Mucosa of rectum (tissue), 2 donors: ENCODE results near the gene EGF.

Source experiments
- H3K27ac ChIP-seq, 2 donors: one replicate each; pipeline ENCODE4 v1.7.0; 2013; ENCODE audit warnings: inconsistent platforms in 2 of 2, low read depth in 2 of 2, low read length in 2 of 2
- H3K27me3 ChIP-seq, 2 donors: one replicate each; pipeline ENCODE4 v1.7.0; 2013; ENCODE audit warnings: low read length in 2 of 2; ENCODE audit not compliant: control insufficient read depth in 2 of 2, insufficient read depth in 2 of 2
- H3K36me3 ChIP-seq, 2 donors: one replicate each; pipeline ENCODE4 v1.7.0; 2013; ENCODE audit warnings: low read length in 2 of 2; ENCODE audit not compliant: control insufficient read depth in 2 of 2, insufficient read depth in 2 of 2
- H3K4me1 ChIP-seq, 2 donors: one replicate each; pipeline ENCODE4 v1.7.0; 2013; ENCODE audit warnings: low read length in 2 of 2, mild to moderate bottlenecking in 1 of 2; ENCODE audit not compliant: control insufficient read depth in 2 of 2, insufficient read depth in 2 of 2
- H3K4me3 ChIP-seq, 2 donors: one replicate each; pipeline ENCODE4 v1.7.0; 2013; ENCODE audit warnings: low read length in 2 of 2
- H3K9ac ChIP-seq, 2 donors: one replicate each; pipeline ENCODE4 v1.7.0; 2013; ENCODE audit warnings: low read length in 2 of 2, low read depth in 1 of 2, mild to moderate bottlenecking in 1 of 2
- H3K9me3 ChIP-seq, 2 donors: one replicate each; pipeline ENCODE4 v1.7.0; 2013; ENCODE audit warnings: low read length in 2 of 2; ENCODE audit not compliant: control insufficient read depth in 2 of 2
- donor health status: healthy.
- donor health status: Normal muscosa, but diverticular disease.

The EGF gene

GRCh38 chr4:110003401-110004187 lies 90.9 kb downstream of the EGF start:
- Histone ChIP-seq H3K27me3 (no peaks in the 10 kb centered on the region), H3K9ac (no peak overlapping the region), H3K4me3 (no peak overlapping the region), H3K36me3 (no peaks in the 10 kb centered on the region), H3K27ac (no peak overlapping the region), H3K9me3 (no peaks in the 10 kb centered on the region), H3K4me1 (peaks cover 3 to 8% of the 10 kb centered on the region in 2 donors)

- H3K4me3 ChIP-seq: no peak overlapping the region
- H3K36me3 ChIP-seq: no peaks in the 10 kb centered on the region
- peaks cover 0 to 1% of the 10 kb centered on the region in 2 donors for H3K4me1 ChIP-seq
- no peaks in the 10 kb centered on the region for H3K27me3 ChIP-seq
- no peak overlapping the region for H3K9ac ChIP-seq
- no peaks in the 10 kb centered on the region for H3K9me3 ChIP-seq
- no peak overlapping the region for H3K27ac ChIP-seq
Observed at GRCh38 chr4:110004556-110004955, 91.9 kb downstream of the EGF start.

GRCh38 chr4:110005461-110006056 lies 92.9 kb downstream of the EGF start:
- Histone ChIP-seq H3K4me1 (no peaks in the 10 kb centered on the region), H3K27ac (no peak overlapping the region), H3K27me3 (no peaks in the 10 kb centered on the region), H3K9ac (no peak overlapping the region), H3K4me3 (no peak overlapping the region), H3K9me3 (no peaks in the 10 kb centered on the region), H3K36me3 (no peaks in the 10 kb centered on the region)

- Histone ChIP-seq H3K27me3 (no peaks in the 10 kb centered on the region), H3K36me3 (no peaks in the 10 kb centered on the region), H3K27ac (no peak overlapping the region), H3K4me1 (no peaks in the 10 kb centered on the region), H3K9ac (no peak overlapping the region), H3K4me3 (no peak overlapping the region), H3K9me3 (no peaks in the 10 kb centered on the region)
Observed at GRCh38 chr4:110007217-110007616, 94.5 kb downstream of the EGF start.

- Histone ChIP-seq H3K9ac (no peak overlapping the region), H3K9me3 (no peaks in the 10 kb centered on the region), H3K4me1 (no peaks in the 10 kb centered on the region), H3K27me3 (no peaks in the 10 kb centered on the region), H3K4me3 (no peak overlapping the region), H3K27ac (no peak overlapping the region), H3K36me3 (no peaks in the 10 kb centered on the region)
Observed at GRCh38 chr4:110008540-110008939, 95.9 kb downstream of the EGF start.

GRCh38 chr4:110009550-110009949 lies 96.9 kb downstream of the EGF start:
- no peak overlapping the region for H3K9ac ChIP-seq
- H3K27me3 ChIP-seq: no peaks in the 10 kb centered on the region
- no peak overlapping the region for H3K4me3 ChIP-seq
- H3K4me1 ChIP-seq: no peaks in the 10 kb centered on the region
- no peaks in the 10 kb centered on the region for H3K36me3 ChIP-seq
- no peaks in the 10 kb centered on the region for H3K9me3 ChIP-seq
- H3K27ac ChIP-seq: no peak overlapping the region

GRCh38 chr4:110010797-110011196 lies 98.1 kb downstream of the EGF start:
- Histone ChIP-seq H3K4me1 (no peaks in the 10 kb centered on the region), H3K27me3 (no peaks in the 10 kb centered on the region), H3K9me3 (no peaks in the 10 kb centered on the region), H3K36me3 (no peaks in the 10 kb centered on the region), H3K4me3 (no peak overlapping the region), H3K27ac (no peak overlapping the region), H3K9ac (no peak overlapping the region)

- Histone ChIP-seq H3K4me1 (no peaks in the 10 kb centered on the region), H3K4me3 (no peak overlapping the region), H3K9ac (no peak overlapping the region), H3K27me3 (no peaks in the 10 kb centered on the region), H3K27ac (no peak overlapping the region), H3K36me3 (no peaks in the 10 kb centered on the region), H3K9me3 (no peaks in the 10 kb centered on the region)
Observed at GRCh38 chr4:110012917-110013316, 100.2 kb downstream of the EGF start.

GRCh38 chr4:110014233-110014632 lies 101.5 kb downstream of the EGF start:
- H3K9ac ChIP-seq: no peak overlapping the region
- H3K27ac ChIP-seq: no peak overlapping the region
- no peaks in the 10 kb centered on the region for H3K27me3 ChIP-seq
- H3K36me3 ChIP-seq: no peaks in the 10 kb centered on the region
- H3K9me3 ChIP-seq: no peaks in the 10 kb centered on the region
- no peaks in the 10 kb centered on the region for H3K4me1 ChIP-seq
- H3K4me3 ChIP-seq: no peak overlapping the region

- H3K4me3 ChIP-seq: no peak overlapping the region
- H3K9me3 ChIP-seq: no peaks in the 10 kb centered on the region
- H3K4me1 ChIP-seq: no peaks in the 10 kb centered on the region
- no peak overlapping the region for H3K9ac ChIP-seq
- no peaks in the 10 kb centered on the region for H3K27me3 ChIP-seq
- H3K27ac ChIP-seq: no peak overlapping the region
- no peaks in the 10 kb centered on the region for H3K36me3 ChIP-seq
Observed at GRCh38 chr4:110019153-110019552, 106.5 kb downstream of the EGF start.
